Stomach (tissue), 4 donors: ENCODE measurements around the gene HEPACAM.

ENCODE experiments used
- CTCF ChIP-seq, 7 experiments: fragments of 450-650 bp in 4 of 7; fragments of 200-600 bp in 3 of 7; sonication (generic) in 3 of 7; IDR thresholded peaks; one replicate each; pipeline ENCODE4 v1.5.1; 2016 to 2019; ENCODE audit warnings: antibody characterized with exemption in 7 of 7, control low read depth in 2 of 7, mild to moderate bottlenecking in 1 of 7
- EP300 ChIP-seq: sonication (generic); formaldehyde crosslinking; IDR thresholded peaks from one replicate; pipeline ENCODE4 v1.6.1; 2017; ENCODE audit warnings: antibody characterized with exemption
- POLR2A ChIP-seq, 4 donors: fragments of 450-650 bp; IDR thresholded peaks; one replicate each; pipeline ENCODE4 v1.6.1; 2016; ENCODE audit warnings: antibody characterized with exemption in 4 of 4, control low read depth in 2 of 4, mild to moderate bottlenecking in 1 of 4, moderate library complexity in 1 of 4
- POLR2AphosphoS5 ChIP-seq, 3 donors: sonication (generic); formaldehyde crosslinking; IDR thresholded peaks; one replicate each; pipeline ENCODE4 v1.6.1; 2016; ENCODE audit warnings: antibody characterized with exemption in 3 of 3

GRCh38 chr11:124884340-124884739 lies 51.5 kb downstream of the HEPACAM start:
- TF ChIP-seq CTCF (IDR thresholded peaks at IDR 0.05) (no peak), POLR2A (IDR thresholded peaks at IDR 0.05) (no peak), POLR2AphosphoS5 (IDR thresholded peaks at IDR 0.05) (no peak), EP300 (no peak)
